ENCODE measurements around the gene HOXD1. TPM values are rescaled to one million over a fixed set of nuclear protein-coding genes. Genes with fewer than 3 reads are reported as not detected.

The HOXD1 gene
- total RNA-seq, 1 experiment from 2014 or later = not detected

DNA sequence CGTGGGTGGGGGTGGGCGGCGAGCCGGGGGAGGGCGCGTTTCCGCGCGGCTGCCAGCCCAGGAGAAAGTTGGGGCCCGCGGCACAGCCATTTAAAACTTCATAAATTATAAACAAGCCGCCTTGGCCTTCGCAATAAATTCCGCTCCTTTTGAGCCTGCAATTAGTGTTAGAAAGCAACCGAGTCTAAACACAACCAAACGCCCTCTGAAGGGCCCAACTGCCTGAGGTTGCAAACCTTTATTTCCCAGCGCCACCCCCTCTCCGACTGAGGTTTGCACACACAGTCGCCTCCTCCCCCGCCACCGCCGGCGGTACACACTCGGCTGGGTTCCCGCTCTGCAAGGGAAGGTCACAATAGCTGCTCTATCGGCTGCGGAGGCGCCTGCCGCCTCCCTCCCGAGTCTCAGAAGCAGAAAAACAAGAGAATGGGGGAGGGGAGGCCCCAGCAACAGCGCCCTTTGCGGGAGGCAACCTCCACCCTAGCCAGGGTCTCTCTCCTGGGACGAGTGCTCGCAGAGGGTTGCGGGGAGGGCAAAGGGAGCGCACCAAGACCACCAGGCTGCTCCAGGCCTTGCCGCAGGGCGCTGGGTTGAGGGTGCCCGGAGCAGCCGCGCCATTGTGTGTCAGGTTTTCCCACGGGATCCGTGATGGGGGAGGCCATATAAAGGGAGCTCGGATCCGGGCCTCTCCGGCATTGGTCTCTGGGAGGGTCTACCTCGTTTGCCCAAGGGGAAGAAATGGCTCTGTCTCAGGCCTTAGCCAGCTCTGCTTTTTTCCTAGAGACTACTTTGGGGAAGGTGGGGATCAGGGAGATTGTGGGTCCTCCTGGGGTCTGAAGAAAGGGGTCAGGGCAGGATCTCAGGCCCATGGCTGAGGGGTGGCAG is 13.4 kb upstream of the HOXD1 start:
- intact Hi-C loops (cut with micrococcal nuclease) = no loop called here
- Mint-ChIP-seq H3K27me3 (ENCODE audit: insufficient read depth, unreplicated experiment) (peaks cover 10% of the 10 kb centered on the region), H3K4me3 (ENCODE audit: unreplicated experiment) (no peak overlapping the region), H3K9me3 (ENCODE audit: unreplicated experiment) (no peaks in the 10 kb centered on the region), H3K27ac (ENCODE audit: low read depth, unreplicated experiment) (no peak overlapping the region), H3K36me3 (ENCODE audit: insufficient read depth, unreplicated experiment) (no peaks in the 10 kb centered on the region), H3K4me1 (ENCODE audit: insufficient read depth, unreplicated experiment) (no peaks in the 10 kb centered on the region)
- TF ChIP-seq, protein P1, sequence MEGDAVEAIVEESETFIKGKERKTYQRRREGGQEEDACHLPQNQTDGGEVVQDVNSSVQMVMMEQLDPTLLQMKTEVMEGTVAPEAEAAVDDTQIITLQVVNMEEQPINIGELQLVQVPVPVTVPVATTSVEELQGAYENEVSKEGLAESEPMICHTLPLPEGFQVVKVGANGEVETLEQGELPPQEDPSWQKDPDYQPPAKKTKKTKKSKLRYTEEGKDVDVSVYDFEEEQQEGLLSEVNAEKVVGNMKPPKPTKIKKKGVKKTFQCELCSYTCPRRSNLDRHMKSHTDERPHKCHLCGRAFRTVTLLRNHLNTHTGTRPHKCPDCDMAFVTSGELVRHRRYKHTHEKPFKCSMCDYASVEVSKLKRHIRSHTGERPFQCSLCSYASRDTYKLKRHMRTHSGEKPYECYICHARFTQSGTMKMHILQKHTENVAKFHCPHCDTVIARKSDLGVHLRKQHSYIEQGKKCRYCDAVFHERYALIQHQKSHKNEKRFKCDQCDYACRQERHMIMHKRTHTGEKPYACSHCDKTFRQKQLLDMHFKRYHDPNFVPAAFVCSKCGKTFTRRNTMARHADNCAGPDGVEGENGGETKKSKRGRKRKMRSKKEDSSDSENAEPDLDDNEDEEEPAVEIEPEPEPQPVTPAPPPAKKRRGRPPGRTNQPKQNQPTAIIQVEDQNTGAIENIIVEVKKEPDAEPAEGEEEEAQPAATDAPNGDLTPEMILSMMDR (IDR thresholded peaks at IDR 0.05; ENCODE audit: unreplicated experiment) = no peak
- DNase-seq (ENCODE audit: unreplicated experiment) = no peak
- ChIA-PET CTCF (interaction anchor here (0.6 to 1.1 kb wide), 5 partner anchors 35 to 974 kb away, joined by 3 to 7 read pairs (median 3); no protein-coding TSS in a partner anchor), POLR2A (interaction anchor here (1.3 kb wide), 1 partner anchor 10 kb away, joined by 5 read pairs; no protein-coding TSS in a partner anchor)
- no TSS peak for BruUV-seq (replicated peaks)

DNA sequence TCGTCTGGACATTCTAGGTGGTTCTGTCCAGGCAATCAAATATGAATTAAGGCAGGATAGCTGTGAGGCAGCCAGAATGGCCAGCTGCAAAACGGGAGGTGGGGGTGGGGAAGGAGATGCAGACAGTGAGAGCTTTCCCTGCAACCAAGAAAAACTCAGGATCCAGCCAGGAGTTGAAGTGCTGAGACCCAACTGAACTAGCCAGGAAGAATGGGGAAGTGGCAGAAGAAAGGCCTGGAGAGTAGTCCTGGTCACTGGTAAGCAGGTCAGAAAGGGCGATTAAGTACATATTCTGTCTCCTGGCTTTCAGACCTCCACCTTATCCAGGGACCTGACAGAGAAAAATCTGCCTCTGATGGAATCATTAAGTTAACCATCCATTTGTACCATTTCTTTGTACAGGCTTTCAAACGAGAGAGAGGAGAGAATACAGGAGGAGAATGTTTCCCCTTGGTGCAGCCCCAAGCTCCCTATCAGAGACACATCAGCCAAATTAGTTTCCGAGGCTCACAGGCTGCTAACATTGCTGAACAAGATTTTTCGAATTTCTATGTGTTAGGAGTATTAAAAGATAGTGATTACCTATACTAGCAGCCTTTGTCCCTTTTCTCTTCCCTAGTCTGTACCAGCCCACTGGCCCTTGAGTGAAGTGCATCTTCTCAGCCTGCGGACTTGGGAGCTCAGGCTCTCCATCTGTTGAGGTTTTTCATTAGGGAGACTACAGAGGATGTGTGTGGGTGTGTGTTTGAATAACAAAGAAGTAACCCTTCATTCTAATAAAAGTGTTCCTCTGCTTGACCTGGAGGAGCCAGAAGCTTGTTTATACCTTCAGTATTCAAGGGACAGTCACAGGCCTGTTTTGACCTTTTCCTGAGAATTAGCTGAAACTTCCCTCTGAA is 12.5 kb upstream of the HOXD1 start:
- intact Hi-C loops (cut with micrococcal nuclease) = no loop called here
- CTCF ChIA-PET = interaction anchor here (0.6 to 1.1 kb wide), 4 partner anchors 36 to 279 kb away, joined by 3 to 6 read pairs (median 3); no protein-coding TSS in a partner anchor
- Mint-ChIP-seq H3K27me3 (ENCODE audit: insufficient read depth, unreplicated experiment) (peaks cover 14% of the 10 kb centered on the region), H3K36me3 (ENCODE audit: insufficient read depth, unreplicated experiment) (no peaks in the 10 kb centered on the region), H3K9me3 (ENCODE audit: unreplicated experiment) (no peaks in the 10 kb centered on the region), H3K27ac (ENCODE audit: low read depth, unreplicated experiment) (no peak overlapping the region), H3K4me3 (ENCODE audit: unreplicated experiment) (no peak overlapping the region), H3K4me1 (ENCODE audit: insufficient read depth, unreplicated experiment) (no peaks in the 10 kb centered on the region)
- DNase-seq (ENCODE audit: unreplicated experiment) = no peak
- TF ChIP-seq, protein P1 (IDR thresholded peaks at IDR 0.05; ENCODE audit: unreplicated experiment) = no peak
- no TSS peak for BruUV-seq (replicated peaks)
- POLR2A ChIA-PET = interaction anchor here (0.8 to 1.3 kb wide), 2 partner anchors 9 to 19 kb away, joined by 3 to 5 read pairs; no protein-coding TSS in a partner anchor

DNA sequence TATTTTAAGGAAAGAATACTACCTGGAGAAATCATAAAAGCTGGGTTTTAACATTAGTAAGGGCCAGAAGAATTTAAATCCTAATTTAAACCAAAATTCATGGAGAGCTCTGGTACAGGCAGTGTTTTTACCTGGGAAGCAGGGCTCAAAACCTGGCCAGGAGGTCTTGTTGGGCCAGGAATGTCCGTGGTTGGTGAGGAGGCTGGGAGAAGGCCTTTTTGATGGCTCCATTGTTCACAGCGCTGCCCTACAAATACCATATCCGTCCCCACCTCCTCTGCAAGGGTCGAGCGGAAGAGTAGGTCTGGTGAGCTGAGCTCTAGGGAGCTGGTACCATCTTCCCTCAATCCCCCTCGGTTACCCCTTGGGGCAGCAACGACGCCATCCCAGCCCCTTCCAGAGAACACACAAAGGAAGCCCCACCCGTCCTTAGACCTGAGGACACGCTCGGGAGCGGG is 10.9 kb upstream of the HOXD1 start:
- no peak overlapping the region for H3K4me3 Mint-ChIP-seq (ENCODE audit: unreplicated experiment)
- ChIA-PET POLR2A (no interaction called here), CTCF (no interaction called here)

More for the DNA sequence above, 10.9 kb upstream of the HOXD1 start:
- no TSS peak for BruUV-seq (replicated peaks)
- no peaks in the 10 kb centered on the region for H3K9me3 Mint-ChIP-seq (ENCODE audit: unreplicated experiment)
- TF ChIP-seq, protein P1 (IDR thresholded peaks at IDR 0.05; ENCODE audit: unreplicated experiment) = no peak
- H3K36me3 Mint-ChIP-seq (ENCODE audit: insufficient read depth, unreplicated experiment) = no peaks in the 10 kb centered on the region
- H3K4me1 Mint-ChIP-seq (ENCODE audit: insufficient read depth, unreplicated experiment) = no peaks in the 10 kb centered on the region
- peaks cover 14% of the 10 kb centered on the region for H3K27me3 Mint-ChIP-seq (ENCODE audit: insufficient read depth, unreplicated experiment)
- intact Hi-C loops (cut with micrococcal nuclease) = no loop called here
- no peak overlapping the region for H3K27ac Mint-ChIP-seq (ENCODE audit: low read depth, unreplicated experiment)
- no peak for DNase-seq (ENCODE audit: unreplicated experiment)

Data from MCF 10A (cell line).